KMS-11 (cell line): ENCODE results near the gene WDFY1.

Source experiments
- H2AFZ ChIP-seq: fragments of 200-600 bp; sonication (generic); 2 replicates; pipeline ENCODE4 v1.6.1; 2016; ENCODE audit warnings: antibody characterized with exemption, mixed run types, low read depth
- H3K27ac ChIP-seq: fragments of 200-600 bp; sonication (generic); 2 replicates; pipeline ENCODE4 v1.6.1; 2016; ENCODE audit warnings: mild to moderate bottlenecking, mixed run types
- H3K27me3 ChIP-seq: fragments of 200-600 bp; sonication (generic); 2 replicates; pipeline ENCODE4 v1.6.1; 2017; ENCODE audit warnings: mild to moderate bottlenecking, low read depth, mixed run types, moderate library complexity; ENCODE audit not compliant: insufficient read depth
- H3K36me3 ChIP-seq: fragments of 200-600 bp; sonication (generic); 2 replicates; pipeline ENCODE4 v1.6.1; 2017; ENCODE audit warnings: mild to moderate bottlenecking, mixed run types; ENCODE audit not compliant: insufficient read depth
- H3K4me1 ChIP-seq: fragments of 200-600 bp; sonication (generic); 2 replicates; pipeline ENCODE4 v1.6.1; 2016; ENCODE audit warnings: mild to moderate bottlenecking, low read depth, mixed run types; ENCODE audit not compliant: poor library complexity, severe bottlenecking
- H3K4me2 ChIP-seq: fragments of 200-600 bp; sonication (generic); 2 replicates; pipeline ENCODE4 v1.7.0; 2016; ENCODE audit warnings: mild to moderate bottlenecking, mixed run types
- H3K4me3 ChIP-seq: fragments of 200-600 bp; sonication (generic); IDR thresholded peaks from 2 replicates; pipeline ENCODE4 v1.6.1; 2017; ENCODE audit warnings: low read depth, low read length, mixed read lengths; ENCODE audit not compliant: insufficient read depth
- H3K79me2 ChIP-seq: fragments of 200-600 bp; sonication (generic); 2 replicates; pipeline ENCODE4 v1.6.1; 2016; ENCODE audit warnings: low read depth, mixed run types; ENCODE audit not compliant: insufficient read depth
- H3K9ac ChIP-seq: fragments of 200-600 bp; sonication (generic); 2 replicates; pipeline ENCODE4 v1.6.1; 2016; ENCODE audit warnings: mild to moderate bottlenecking, mixed run types
- H4K20me1 ChIP-seq: fragments of 200-600 bp; sonication (generic); 2 replicates; pipeline ENCODE4 v1.6.1; 2016; ENCODE audit warnings: mild to moderate bottlenecking, mixed run types; ENCODE audit not compliant: insufficient read depth
- CTCF ChIP-seq: fragments of 200-600 bp; sonication (generic); conservative IDR thresholded peaks from 2 replicates; pipeline ENCODE4 v1.6.1; 2017; ENCODE audit warnings: low read depth, mild to moderate bottlenecking, antibody characterized with exemption, low read length, moderate library complexity, mixed read lengths

WDFY1 gene

GRCh38 chr2:223828314-223828713, 116.8 kb downstream of the WDFY1 start:
- no peak for TF ChIP-seq CTCF
- H3K4me2 ChIP-seq = no peak overlapping the region
- no peak overlapping the region for H3K4me3 ChIP-seq
- H3K79me2 ChIP-seq = no peaks in the 10 kb centered on the region
- peaks cover 6% of the 10 kb centered on the region for H3K4me1 ChIP-seq
- H2AFZ ChIP-seq = no peak overlapping the region
- H3K9ac ChIP-seq = no peak overlapping the region
- no peak overlapping the region for H3K27ac ChIP-seq
- no peaks in the 10 kb centered on the region for H4K20me1 ChIP-seq
- no peaks in the 10 kb centered on the region for H3K36me3 ChIP-seq
- no peaks in the 10 kb centered on the region for H3K27me3 ChIP-seq

GRCh38 chr2:223826995-223827394, 118.1 kb downstream of the WDFY1 start:
- Histone ChIP-seq H3K4me3 (no peak overlapping the region), H3K27ac (no peak overlapping the region), H3K9ac (no peak overlapping the region), H3K27me3 (no peaks in the 10 kb centered on the region), H3K4me2 (no peak overlapping the region), H3K79me2 (no peaks in the 10 kb centered on the region), H4K20me1 (no peaks in the 10 kb centered on the region), H3K4me1 (peaks cover 6% of the 10 kb centered on the region), H3K36me3 (no peaks in the 10 kb centered on the region), H2AFZ (no peak overlapping the region)
- TF ChIP-seq CTCF = no peak
